ENCODE measurements around the gene TMEM125.

TMEM125 gene

GRCh38 chr1:43315481-43315880, 45.7 kb downstream of the TMEM125 start:
- Histone ChIP-seq H3K36me3 (ENCODE audit: insufficient read depth, low read length) (no peaks in the 10 kb centered on the region), H3F3A (ENCODE audit: low read depth) (no peaks in the 10 kb centered on the region), H3K4me3 (ENCODE audit: low read length, poor library complexity, severe bottlenecking) (no peak overlapping the region), H4K20me1 (ENCODE audit: insufficient read depth, low read length, poor library complexity, severe bottlenecking) (no peaks in the 10 kb centered on the region), H3K4me1 (ENCODE audit: insufficient read depth, low read length, poor library complexity, severe bottlenecking) (no peaks in the 10 kb centered on the region), H3K27me3 (ENCODE audit: insufficient read depth, low read length, poor library complexity, severe bottlenecking) (no peaks in the 10 kb centered on the region), H3K9me3 (ENCODE audit: insufficient read depth, low read depth, low read length) (no peaks in the 10 kb centered on the region), H3K79me2 (ENCODE audit: insufficient read depth, low read length) (no peaks in the 10 kb centered on the region), H2AFZ (ENCODE audit: low read length) (no peak overlapping the region), H3K4me2 (ENCODE audit: low read depth, low read length, poor library complexity, severe bottlenecking) (no peak overlapping the region), H3K9me2 (replicated peaks; ENCODE audit: low read depth, low read length) (no peaks in the 10 kb centered on the region), H3K9ac (ENCODE audit: low read depth, low read length, poor library complexity, severe bottlenecking) (no peak overlapping the region)
- TF ChIP-seq EZH2phosphoT487 (IDR thresholded peaks at IDR 0.05; ENCODE audit: borderline replicate concordance) (no peak), CTCF (conservative IDR thresholded peaks at IDR 0.05; ENCODE audit: low read length) (no peak)

GRCh38 chr1:43315963-43316737, 46.4 kb downstream of the TMEM125 start:
- H3K27me3 ChIP-seq (ENCODE audit: insufficient read depth, low read length, poor library complexity, severe bottlenecking) = no peaks in the 10 kb centered on the region
- no peaks in the 10 kb centered on the region for H3K4me1 ChIP-seq (ENCODE audit: insufficient read depth, low read length, poor library complexity, severe bottlenecking)
- no peak overlapping the region for H3K9ac ChIP-seq (ENCODE audit: low read depth, low read length, poor library complexity, severe bottlenecking)
- H3K79me2 ChIP-seq (ENCODE audit: insufficient read depth, low read length) = no peaks in the 10 kb centered on the region
- TF ChIP-seq EZH2phosphoT487 (IDR thresholded peaks at IDR 0.05; ENCODE audit: borderline replicate concordance) (no peak), CTCF (conservative IDR thresholded peaks at IDR 0.05; ENCODE audit: low read length) (no peak)
- no peaks in the 10 kb centered on the region for H3F3A ChIP-seq (ENCODE audit: low read depth)
- H3K4me3 ChIP-seq (ENCODE audit: low read length, poor library complexity, severe bottlenecking) = no peak overlapping the region
- no peak overlapping the region for H2AFZ ChIP-seq (ENCODE audit: low read length)
- no peaks in the 10 kb centered on the region for H4K20me1 ChIP-seq (ENCODE audit: insufficient read depth, low read length, poor library complexity, severe bottlenecking)
- H3K9me2 ChIP-seq (replicated peaks; ENCODE audit: low read depth, low read length) = no peaks in the 10 kb centered on the region
- H3K4me2 ChIP-seq (ENCODE audit: low read depth, low read length, poor library complexity, severe bottlenecking) = no peak overlapping the region
- no peaks in the 10 kb centered on the region for H3K9me3 ChIP-seq (ENCODE audit: insufficient read depth, low read depth, low read length)
- H3K36me3 ChIP-seq (ENCODE audit: insufficient read depth, low read length) = no peaks in the 10 kb centered on the region

- H3K9me2 ChIP-seq (replicated peaks; ENCODE audit: low read depth, low read length) = no peaks in the 10 kb centered on the region
- no peaks in the 10 kb centered on the region for H3F3A ChIP-seq (ENCODE audit: low read depth)
- no peaks in the 10 kb centered on the region for H4K20me1 ChIP-seq (ENCODE audit: insufficient read depth, low read length, poor library complexity, severe bottlenecking)
- H3K9me3 ChIP-seq (ENCODE audit: insufficient read depth, low read depth, low read length) = no peaks in the 10 kb centered on the region
- H3K4me2 ChIP-seq (ENCODE audit: low read depth, low read length, poor library complexity, severe bottlenecking) = no peak overlapping the region
- H3K4me3 ChIP-seq (ENCODE audit: low read length, poor library complexity, severe bottlenecking) = no peak overlapping the region
- H3K79me2 ChIP-seq (ENCODE audit: insufficient read depth, low read length) = no peaks in the 10 kb centered on the region
- no peaks in the 10 kb centered on the region for H3K36me3 ChIP-seq (ENCODE audit: insufficient read depth, low read length)
- H3K4me1 ChIP-seq (ENCODE audit: insufficient read depth, low read length, poor library complexity, severe bottlenecking) = no peaks in the 10 kb centered on the region
- H2AFZ ChIP-seq (ENCODE audit: low read length) = no peak overlapping the region
- TF ChIP-seq EZH2phosphoT487 (IDR thresholded peaks at IDR 0.05; ENCODE audit: borderline replicate concordance) = no peak
- peak; percentile 39; the same call in 1 of the 2 replicates for TF ChIP-seq CTCF (conservative IDR thresholded peaks at IDR 0.05; ENCODE audit: low read length)
- H3K9ac ChIP-seq (ENCODE audit: low read depth, low read length, poor library complexity, severe bottlenecking) = no peak overlapping the region
- H3K27me3 ChIP-seq (ENCODE audit: insufficient read depth, low read length, poor library complexity, severe bottlenecking) = no peaks in the 10 kb centered on the region
These were observed 47.1 kb downstream of the TMEM125 start for GRCh38 chr1:43316738-43317520.
